A549 (cell line): ENCODE results near the gene SUN1. TPM values are rescaled to one million over a fixed set of nuclear protein-coding genes. Genes with fewer than 3 reads are reported as not detected.
"Not testable (repeated sequence)": the region's sequence is repeated elsewhere in the genome, so short reads cannot be mapped to it uniquely, and the experiment has no call there.

Experiments
- ATAC-seq, 2 experiments: fragments of 200-7000 bp in 1 of 2; fragments of >200 bp in 1 of 2; cut with Nextera tagmentation in 1 of 2; cut with Tn5 transposase in 1 of 2; 3 replicates each; pipeline versions ENCODE4 v1.8.0 to v1.9.1; 2018 to 2020; ENCODE audit warnings: mild to moderate bottlenecking in 1 of 2, moderate library complexity in 1 of 2
- CTCF ChIA-PET: fragments of 300-600 bp; sonication (Branson Sonifier 250); formaldehyde crosslinking; extraction: SDS; loops from one replicate; lab custom pipeline; 2021; ENCODE audit warnings: antibody characterized with exemption, inconsistent platforms; lab: Yijun Ruan, JAX
- POLR2A ChIA-PET: fragments of 350-600 bp; formaldehyde crosslinking; extraction: SDS; loops from one replicate; lab custom pipeline; 2021; ENCODE audit warnings: antibody characterized with exemption, inconsistent platforms; lab: Yijun Ruan, JAX
- DNase-seq, 2 experiments: peaks; one replicate each; pipeline versions ENCODE4 v3.0.0 to v3.0.0-alpha.2; 2011 to 2016; ENCODE audit warnings: low read depth in 1 of 2, low spot score in 1 of 2
- FAIRE-seq: peaks from 2 replicates; lab custom pipeline; 2011; peaks lifted over from hg19 to GRCh38; lab: Jason Lieb, UNC
- H3K27ac ChIP-seq, 2 experiments: fragments of >200 bp; sonication (Bioruptor Twin); formaldehyde crosslinking; 3 replicates each; pipeline ENCODE4 v1.5.1; 2016 to 2017
- H3K4me1 ChIP-seq: fragments of >200 bp; sonication (Bioruptor Twin); formaldehyde crosslinking; 3 replicates; pipeline ENCODE4 v1.6.1; 2016
- H3K4me2 ChIP-seq: fragments of >200 bp; sonication (Bioruptor Twin); formaldehyde crosslinking; 3 replicates; pipeline ENCODE4 v1.6.1; 2016
- H3K4me3 ChIP-seq: fragments of >200 bp; sonication (Bioruptor Twin); formaldehyde crosslinking; 3 replicates; pipeline ENCODE4 v1.5.1; 2016
- H3K9me3 ChIP-seq: fragments of >200 bp; sonication (Bioruptor Twin); formaldehyde crosslinking; 3 replicates; pipeline ENCODE4 v1.6.1; 2016
- CBX8 ChIP-seq: fragments of 200-600 bp; sonication (generic); IDR thresholded peaks from 2 replicates; pipeline ENCODE4 v1.6.1; 2016
- E2F6 ChIP-seq: IDR thresholded peaks from 2 replicates; pipeline ENCODE4 v1.6.1; 2012; ENCODE audit warnings: low read depth, borderline replicate concordance
- EHF ChIP-seq: fragments of 250-450 bp; sonication (Bioruptor Pico); IDR thresholded peaks from 2 replicates; pipeline ENCODE4 v1.5.0; 2020; ENCODE audit warnings: mild to moderate bottlenecking
- EP300 ChIP-seq, 2 experiments: fragments of >200 bp; sonication (Bioruptor Twin); formaldehyde crosslinking; IDR thresholded peaks; 2 replicates in 1 of 2; 3 replicates in 1 of 2; pipeline ENCODE4 v1.6.1; 2016 to 2017
- FOSB ChIP-seq: fragments of 250-450 bp; sonication (Bioruptor Pico); IDR thresholded peaks from 2 replicates; pipeline ENCODE4 v1.5.0; 2020; ENCODE audit warnings: mild to moderate bottlenecking, moderate library complexity
- FOSL2 ChIP-seq, 2 experiments: fragments of 450-650 bp in 1 of 2; fragments of >200 bp in 1 of 2; sonication (Bioruptor Twin) in 1 of 2; formaldehyde crosslinking; IDR thresholded peaks; 2 replicates each; pipeline versions ENCODE4 v1.5.0 to v1.6.1; 2016 to 2020; ENCODE audit warnings: mild to moderate bottlenecking in 1 of 2, moderate library complexity in 1 of 2
- HOXA7 ChIP-seq: fragments of 250-450 bp; sonication (Bioruptor Pico); IDR thresholded peaks from 2 replicates; pipeline ENCODE4 v1.5.0; 2020; ENCODE audit warnings: mild to moderate bottlenecking, moderate library complexity
- JUN ChIP-seq, 2 experiments: fragments of >200 bp; sonication (Bioruptor Twin); formaldehyde crosslinking; IDR thresholded peaks; 2 replicates in 1 of 2; 3 replicates in 1 of 2; pipeline ENCODE4 v1.6.1; 2016 to 2017
- MAX ChIP-seq: IDR thresholded peaks from 2 replicates; pipeline ENCODE4 v1.6.1; 2012
- NFE2L2 ChIP-seq: fragments of 150-350 bp; conservative IDR thresholded peaks from 2 replicates; pipeline ENCODE4 v1.6.1; 2014; ENCODE audit warnings: low read length
- NPAS2 ChIP-seq: fragments of 250-450 bp; sonication (Bioruptor Pico); IDR thresholded peaks from 2 replicates; pipeline ENCODE4 v1.8.0; 2022; ENCODE audit warnings: mild to moderate bottlenecking, moderate library complexity, borderline replicate concordance
- POLR2A ChIP-seq: IDR thresholded peaks from 2 replicates; pipeline ENCODE4 v1.6.1; 2012; ENCODE audit warnings: mild to moderate bottlenecking, low read length
- RCOR1 ChIP-seq: fragments of 150-350 bp; IDR thresholded peaks from 2 replicates; pipeline ENCODE4 v1.6.1; 2014; ENCODE audit warnings: antibody characterized with exemption, low read length, low read depth
- RFX5 ChIP-seq: fragments of 450-650 bp; IDR thresholded peaks from 2 replicates; pipeline ENCODE4 v1.7.1; 2014; ENCODE audit warnings: antibody characterized with exemption, mild to moderate bottlenecking, moderate library complexity
- RNF2 ChIP-seq: fragments of 200-600 bp; sonication (generic); IDR thresholded peaks from 2 replicates; pipeline ENCODE4 v1.6.1; 2016; ENCODE audit warnings: low read depth, mild to moderate bottlenecking, antibody characterized with exemption, moderate library complexity, borderline replicate concordance
- SREBF2 ChIP-seq: fragments of 450-650 bp; IDR thresholded peaks from 2 replicates; pipeline ENCODE4 v1.6.1; 2014; ENCODE audit warnings: mild to moderate bottlenecking, moderate library complexity
- ZC3H11A ChIP-seq: fragments of 450-650 bp; IDR thresholded peaks from 2 replicates; pipeline ENCODE4 v1.6.1; 2014; ENCODE audit warnings: antibody characterized with exemption, mild to moderate bottlenecking
- WGBS: methylation state at CpG from one replicate; pipeline ENCODE4 v1.1.6; 2017; ENCODE audit errors: missing lambda C conversion rate; 5-methylcytosine and 5-hydroxymethylcytosine counted together
- polyA plus RNA-seq, 4 experiments: library from polyadenylated mRNA; depleted of rRNA in 3 of 4; stranded (reverse); fragments of >200 nt; fragmentation: RNase III in 1 of 4; extraction: RNeasy Plus Mini Kit Qiagen cat#74134 plus additional on column Dnase treatment in 1 of 4; gene quantifications; 2 replicates in 3 of 4; 3 replicates in 1 of 4; pipeline ENCODE4 v1.2.3, GENCODE V29; 2011 to 2017
- TF ChIP-seq, protein P1 (sequence below): fragments of 250-450 bp; sonication (Bioruptor Pico); IDR thresholded peaks from 2 replicates; pipeline ENCODE4 v1.5.0; 2021; ENCODE audit warnings: mild to moderate bottlenecking, moderate library complexity, borderline replicate concordance
- TF ChIP-seq, protein P2 (sequence below): fragments of >200 bp; sonication (Bioruptor Twin); formaldehyde crosslinking; IDR thresholded peaks from 3 replicates; pipeline ENCODE4 v1.6.1; 2016
- TF ChIP-seq, protein P3 (sequence below): fragments of 200-600 bp; sonication (generic); IDR thresholded peaks from 2 replicates; pipeline ENCODE4 v1.6.1; 2016; ENCODE audit warnings: antibody characterized with exemption, mild to moderate bottlenecking, moderate library complexity

SUN1 gene
- polyA plus RNA-seq, 2 of the 4 experiments (the other 2 are of a cell fraction): 60.7 to 130 TPM

DNA sequence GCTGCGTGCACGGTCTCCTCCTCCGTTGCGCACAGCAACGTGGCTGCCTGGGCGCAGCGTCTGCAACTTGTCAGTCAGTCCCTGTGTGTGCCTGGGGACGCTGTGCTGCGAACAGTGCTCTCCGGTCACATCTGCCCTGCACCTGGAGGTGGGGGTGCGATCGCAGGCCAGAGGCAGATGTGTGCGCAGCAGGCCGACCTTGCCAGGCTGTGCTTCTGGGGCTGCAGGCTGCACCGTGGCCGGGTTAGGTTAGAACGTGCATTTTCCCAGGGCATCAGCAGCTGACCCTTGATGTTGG, 35.9 kb downstream of the SUN1 start:
- H3K27ac ChIP-seq: no peak overlapping the region
- no peak for DNase-seq
- ATAC-seq: no peak
- ChIA-PET POLR2A (no interaction called here), CTCF (interaction anchor here (1.2 to 1.5 kb wide), 3 partner anchors 11 to 83 kb away, joined by 3 to 6 read pairs (median 4); no protein-coding TSS in a partner anchor)
- H3K4me1 ChIP-seq: peaks cover 7% of the 10 kb centered on the region; the same call in 2 of the 3 replicates
- H3K4me3 ChIP-seq: no peak overlapping the region
- 97% methylated on average over 16 of the region's 17 CpGs for WGBS
- TF ChIP-seq CBX8 (no peak), NFE2L2 (no peak), EHF (no peak), EP300 (IDR thresholded peaks at IDR 0.05) (no peak), HOXA7 (no peak), JUN (IDR thresholded peaks at IDR 0.05) (no peak), ZC3H11A (no peak), FOSL2 (IDR thresholded peaks at IDR 0.05) (no peak), FOSL2 (CRISPR knock-in tag; IDR thresholded peaks at IDR 0.05) (no peak)
- TF ChIP-seq, protein P1, sequence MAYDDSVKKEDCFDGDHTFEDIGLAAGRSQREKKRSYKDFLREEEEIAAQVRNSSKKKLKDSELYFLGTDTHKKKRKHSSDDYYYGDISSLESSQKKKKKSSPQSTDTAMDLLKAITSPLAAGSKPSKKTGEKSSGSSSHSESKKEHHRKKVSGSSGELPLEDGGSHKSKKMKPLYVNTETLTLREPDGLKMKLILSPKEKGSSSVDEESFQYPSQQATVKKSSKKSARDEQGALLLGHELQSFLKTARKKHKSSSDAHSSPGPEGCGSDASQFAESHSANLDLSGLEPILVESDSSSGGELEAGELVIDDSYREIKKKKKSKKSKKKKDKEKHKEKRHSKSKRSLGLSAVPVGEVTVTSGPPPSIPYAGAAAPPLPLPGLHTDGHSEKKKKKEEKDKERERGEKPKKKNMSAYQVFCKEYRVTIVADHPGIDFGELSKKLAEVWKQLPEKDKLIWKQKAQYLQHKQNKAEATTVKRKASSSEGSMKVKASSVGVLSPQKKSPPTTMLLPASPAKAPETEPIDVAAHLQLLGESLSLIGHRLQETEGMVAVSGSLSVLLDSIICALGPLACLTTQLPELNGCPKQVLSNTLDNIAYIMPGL: no peak
- TF ChIP-seq, protein P2, sequence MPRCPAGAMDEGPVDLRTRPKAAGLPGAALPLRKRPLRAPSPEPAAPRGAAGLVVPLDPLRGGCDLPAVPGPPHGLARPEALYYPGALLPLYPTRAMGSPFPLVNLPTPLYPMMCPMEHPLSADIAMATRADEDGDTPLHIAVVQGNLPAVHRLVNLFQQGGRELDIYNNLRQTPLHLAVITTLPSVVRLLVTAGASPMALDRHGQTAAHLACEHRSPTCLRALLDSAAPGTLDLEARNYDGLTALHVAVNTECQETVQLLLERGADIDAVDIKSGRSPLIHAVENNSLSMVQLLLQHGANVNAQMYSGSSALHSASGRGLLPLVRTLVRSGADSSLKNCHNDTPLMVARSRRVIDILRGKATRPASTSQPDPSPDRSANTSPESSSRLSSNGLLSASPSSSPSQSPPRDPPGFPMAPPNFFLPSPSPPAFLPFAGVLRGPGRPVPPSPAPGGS: no peak
- no peaks in the 10 kb centered on the region for H3K9me3 ChIP-seq
- no peak overlapping the region for H3K4me2 ChIP-seq
- no peak for FAIRE-seq

DNA sequence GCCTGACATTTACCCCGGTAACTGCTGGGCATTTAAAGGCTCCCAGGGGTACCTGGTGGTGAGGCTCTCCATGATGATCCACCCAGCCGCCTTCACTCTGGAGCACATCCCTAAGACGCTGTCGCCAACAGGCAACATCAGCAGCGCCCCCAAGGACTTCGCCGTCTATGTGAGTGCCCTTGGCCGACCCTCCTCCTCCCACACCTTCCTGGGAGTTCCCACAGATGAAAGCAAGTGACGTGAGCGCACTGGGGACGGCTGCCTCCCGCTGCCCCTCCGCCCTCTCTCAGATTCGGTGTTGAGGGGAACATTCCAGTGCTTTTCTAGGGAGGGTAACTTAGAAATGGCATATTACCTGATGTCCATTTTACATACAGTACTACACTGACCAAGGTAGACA, 37.1 kb downstream of the SUN1 start:
- H3K4me3 ChIP-seq: no peak overlapping the region
- CTCF ChIA-PET: interaction anchor here (0.7 to 7.1 kb wide), 3 partner anchors 23 to 82 kb away, joined by 3 to 117 read pairs (median 3); no protein-coding TSS in a partner anchor
- no peak for FAIRE-seq
- peaks cover 12% of the 10 kb centered on the region for H3K4me1 ChIP-seq
- 97% methylated on average over 14 of the region's 14 CpGs for WGBS
- TF ChIP-seq, protein P3, sequence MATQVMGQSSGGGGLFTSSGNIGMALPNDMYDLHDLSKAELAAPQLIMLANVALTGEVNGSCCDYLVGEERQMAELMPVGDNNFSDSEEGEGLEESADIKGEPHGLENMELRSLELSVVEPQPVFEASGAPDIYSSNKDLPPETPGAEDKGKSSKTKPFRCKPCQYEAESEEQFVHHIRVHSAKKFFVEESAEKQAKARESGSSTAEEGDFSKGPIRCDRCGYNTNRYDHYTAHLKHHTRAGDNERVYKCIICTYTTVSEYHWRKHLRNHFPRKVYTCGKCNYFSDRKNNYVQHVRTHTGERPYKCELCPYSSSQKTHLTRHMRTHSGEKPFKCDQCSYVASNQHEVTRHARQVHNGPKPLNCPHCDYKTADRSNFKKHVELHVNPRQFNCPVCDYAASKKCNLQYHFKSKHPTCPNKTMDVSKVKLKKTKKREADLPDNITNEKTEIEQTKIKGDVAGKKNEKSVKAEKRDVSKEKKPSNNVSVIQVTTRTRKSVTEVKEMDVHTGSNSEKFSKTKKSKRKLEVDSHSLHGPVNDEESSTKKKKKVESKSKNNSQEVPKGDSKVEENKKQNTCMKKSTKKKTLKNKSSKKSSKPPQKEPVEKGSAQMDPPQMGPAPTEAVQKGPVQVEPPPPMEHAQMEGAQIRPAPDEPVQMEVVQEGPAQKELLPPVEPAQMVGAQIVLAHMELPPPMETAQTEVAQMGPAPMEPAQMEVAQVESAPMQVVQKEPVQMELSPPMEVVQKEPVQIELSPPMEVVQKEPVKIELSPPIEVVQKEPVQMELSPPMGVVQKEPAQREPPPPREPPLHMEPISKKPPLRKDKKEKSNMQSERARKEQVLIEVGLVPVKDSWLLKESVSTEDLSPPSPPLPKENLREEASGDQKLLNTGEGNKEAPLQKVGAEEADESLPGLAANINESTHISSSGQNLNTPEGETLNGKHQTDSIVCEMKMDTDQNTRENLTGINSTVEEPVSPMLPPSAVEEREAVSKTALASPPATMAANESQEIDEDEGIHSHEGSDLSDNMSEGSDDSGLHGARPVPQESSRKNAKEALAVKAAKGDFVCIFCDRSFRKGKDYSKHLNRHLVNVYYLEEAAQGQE: no peak
- TF ChIP-seq RNF2 (no peak), SREBF2 (no peak), MAX (no peak), FOSB (CRISPR knock-in tag) (no peak)
- POLR2A ChIA-PET: no interaction called here
- DNase-seq: no peak
- no peak overlapping the region for H3K27ac ChIP-seq
- no peak for ATAC-seq
- no peak overlapping the region for H3K4me2 ChIP-seq
- H3K9me3 ChIP-seq: no peaks in the 10 kb centered on the region

DNA sequence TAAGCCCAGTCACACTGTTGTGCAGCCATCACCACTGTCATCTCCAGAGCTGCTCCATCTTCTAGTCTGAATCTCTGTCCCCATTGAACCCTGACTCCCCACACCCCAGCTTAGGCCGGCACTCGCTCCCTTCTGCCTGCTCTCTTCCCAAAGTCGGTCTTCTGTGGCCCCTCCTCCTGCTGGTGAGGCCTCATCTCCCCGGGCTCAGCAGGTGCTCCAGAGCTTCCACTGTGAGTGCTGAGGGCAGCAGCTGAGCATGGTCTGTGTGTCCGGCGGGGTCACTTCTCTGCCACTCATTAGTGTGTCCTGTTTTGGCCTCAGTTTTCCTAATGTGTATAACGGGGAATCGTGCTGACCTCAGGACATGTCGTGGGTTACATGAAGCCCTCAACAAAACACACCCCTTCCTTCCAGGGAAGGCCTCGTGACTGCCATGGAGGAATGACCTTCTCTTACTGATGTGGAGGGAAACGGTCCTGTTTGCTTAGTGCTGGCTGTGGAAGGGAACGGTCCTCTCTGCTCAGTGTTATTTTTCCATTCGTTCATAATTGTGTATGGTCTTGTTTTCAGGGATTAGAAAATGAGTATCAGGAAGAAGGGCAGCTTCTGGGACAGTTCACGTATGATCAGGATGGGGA, 39.7 kb downstream of the SUN1 start:
- FAIRE-seq: no peak
- no peak overlapping the region for H3K4me3 ChIP-seq
- 85% methylated on average over 14 of the region's 14 CpGs for WGBS
- no peak overlapping the region for H3K27ac ChIP-seq
- TF ChIP-seq RCOR1 (no peak), NPAS2 (no peak), RNF2 (no peak), POLR2A (no peak), E2F6 (no peak), RFX5 (no peak)
- no peak for ATAC-seq
- H3K4me2 ChIP-seq: no peak overlapping the region
- CTCF ChIA-PET: interaction anchor here (0.7 to 7.1 kb wide), 13 partner anchors 10 to 84 kb away, joined by 3 to 117 read pairs (median 4); partner anchors contain the start of gene SUN1
- no peak for DNase-seq
- POLR2A ChIA-PET: no interaction called here
- no peaks in the 10 kb centered on the region for H3K9me3 ChIP-seq
- H3K4me1 ChIP-seq: peaks cover 18% of the 10 kb centered on the region

GRCh38 chr7:872685-873084, 40.4 kb downstream of the SUN1 start:
- FAIRE-seq, H3K27ac ChIP-seq: not testable (repeated sequence)
- POLR2A ChIA-PET: interaction anchor here (1.4 kb wide), 1 partner anchor 36 kb away, joined by 4 read pairs; no protein-coding TSS in a partner anchor

More at GRCh38 chr7:872685-873084, 40.4 kb downstream of the SUN1 start:
- 95% methylated on average over 19 of the region's 19 CpGs for WGBS
- ATAC-seq, DNase-seq, H3K9me3 ChIP-seq, H3K4me3 ChIP-seq, H3K4me2 ChIP-seq: not testable (repeated sequence)
- CTCF ChIA-PET: interaction anchor here (0.6 to 7.1 kb wide), 30 partner anchors 10 to 555 kb away, joined by 3 to 117 read pairs (median 5); partner anchors contain the start of gene SUN1
- peaks cover 13% of the 10 kb centered on the region for H3K4me1 ChIP-seq
